CD4-positive, alpha-beta T cell treated with Interleukin-21 for 1 hour (primary cell): Measurements from ENCODE around the gene SWAP70.
"Not testable (repeated sequence)": the region's sequence is repeated elsewhere in the genome, so short reads cannot be mapped to it uniquely, and the experiment has no call there.

Source experiments
- DNase-seq: peaks from one replicate; pipeline ENCODE4 v3.0.0-alpha.2; 2020

Gene SWAP70

GRCh38 chr11:9693801-9694553 lies 30.1 kb downstream of the SWAP70 start:
- DNase-seq, result no peak

- DNase-seq, result not testable (repeated sequence)
Measured at GRCh38 chr11:9695228-9695627, 31.4 kb downstream of the SWAP70 start.

- no peak for DNase-seq
Measured at GRCh38 chr11:9697766-9698165, 33.9 kb downstream of the SWAP70 start.

GRCh38 chr11:9700105-9700801 lies 36.4 kb downstream of the SWAP70 start:
- DNase-seq, result no peak

- DNase-seq, result no peak
Measured at GRCh38 chr11:9701799-9702198, 37.9 kb downstream of the SWAP70 start.

GRCh38 chr11:9703280-9703679 lies 39.4 kb downstream of the SWAP70 start:
- DNase-seq, result no peak

GRCh38 chr11:9704037-9704436 lies 40.2 kb downstream of the SWAP70 start:
- DNase-seq, result no peak

GRCh38 chr11:9704620-9705019 lies 40.7 kb downstream of the SWAP70 start:
- DNase-seq, result no peak

GRCh38 chr11:9705361-9705760 lies 41.5 kb downstream of the SWAP70 start:
- not testable (repeated sequence) for DNase-seq

GRCh38 chr11:9708544-9708943 lies 44.7 kb downstream of the SWAP70 start:
- no peak for DNase-seq

- DNase-seq, result no peak
Measured at GRCh38 chr11:9710223-9710622, 46.3 kb downstream of the SWAP70 start.

GRCh38 chr11:9710852-9711251 lies 47.0 kb downstream of the SWAP70 start:
- DNase-seq, result no peak

- DNase-seq, result no peak
Measured at GRCh38 chr11:9711454-9712307, 47.8 kb downstream of the SWAP70 start.

- no peak for DNase-seq
Measured at GRCh38 chr11:9714272-9714940, 50.5 kb downstream of the SWAP70 start.

GRCh38 chr11:9716275-9717039 lies 52.6 kb downstream of the SWAP70 start:
- DNase-seq, result peak; percentile 9

- no peak for DNase-seq
Measured at GRCh38 chr11:9717040-9717357, 53.1 kb downstream of the SWAP70 start.

GRCh38 chr11:9717719-9718118 lies 53.8 kb downstream of the SWAP70 start:
- no peak for DNase-seq

- DNase-seq, result no peak
Measured at GRCh38 chr11:9718147-9718546, 54.3 kb downstream of the SWAP70 start.

GRCh38 chr11:9719566-9720289 lies 55.9 kb downstream of the SWAP70 start:
- DNase-seq, result no peak

- DNase-seq, result no peak
Measured at GRCh38 chr11:9720290-9720630, 56.4 kb downstream of the SWAP70 start.

- no peak for DNase-seq
Measured at GRCh38 chr11:9722023-9722422, 58.1 kb downstream of the SWAP70 start.

GRCh38 chr11:9722893-9723292 lies 59.0 kb downstream of the SWAP70 start:
- no peak for DNase-seq
